ENCODE measurements around the gene LIG1. TPM values are rescaled to one million over a fixed set of nuclear protein-coding genes. Genes with fewer than 3 reads are reported as not detected.

Gene LIG1
- total RNA-seq, 4 donors from 2014 or later = 20.8 to 44.2 (median 32.9) TPM

DNA sequence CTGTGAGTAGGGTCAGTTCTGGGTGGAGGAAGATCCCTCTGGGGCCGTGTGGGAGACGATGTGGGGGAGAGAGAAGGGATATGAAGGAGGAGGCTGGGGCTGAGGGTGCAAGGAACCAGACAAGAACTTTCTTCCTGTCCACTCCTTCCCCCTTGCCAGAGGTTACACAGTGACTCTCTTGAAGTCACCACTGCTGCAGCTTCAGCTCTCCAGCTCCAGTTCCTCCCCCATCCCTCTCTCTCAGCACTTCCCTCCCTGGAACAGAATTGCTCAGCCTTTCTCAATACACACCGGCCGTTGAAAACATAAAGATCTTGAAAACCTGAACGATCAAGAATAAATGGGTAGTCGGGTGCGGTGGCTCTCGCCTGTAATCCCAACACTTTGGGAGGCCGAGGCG is 5.4 kb upstream of the LIG1 start:
- WGBS, 2 donors = 92 to 95% methylated on average over 10 of the region's 10 CpGs
- intact Hi-C loops (cut with DNase I; ENCODE audit: low total_unique reads) = no loop called here

DNA sequence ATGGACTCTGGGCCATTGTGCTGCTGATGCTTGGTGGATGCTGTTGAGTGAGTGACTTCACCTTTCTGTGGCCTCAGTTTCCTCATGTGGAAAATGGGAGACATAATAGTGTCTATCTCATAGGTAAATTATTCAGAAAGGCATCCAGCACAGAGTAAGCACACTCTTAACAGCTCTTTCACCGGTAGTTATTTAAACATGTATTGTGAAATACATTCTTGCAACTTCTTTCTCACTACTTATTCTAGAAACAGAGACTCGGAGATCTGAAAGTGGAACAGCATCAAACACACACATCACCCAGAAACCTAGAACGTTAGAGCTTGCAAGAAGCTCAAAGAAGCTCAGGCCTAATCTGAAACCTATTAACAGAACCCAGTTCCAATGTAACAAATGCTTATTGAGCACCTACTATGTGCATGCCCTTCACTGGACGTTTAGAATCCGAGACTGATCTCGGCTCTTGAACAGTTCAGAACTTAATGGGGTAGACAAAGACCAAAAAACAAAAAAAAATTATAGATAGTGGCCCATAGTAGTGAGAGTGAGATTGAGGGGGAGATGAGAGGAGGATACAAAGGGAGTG is 4.4 kb upstream of the LIG1 start:
- intact Hi-C loops (cut with DNase I; ENCODE audit: low total_unique reads) = no loop called here
- DNase-seq (ENCODE audit: low spot score in 2 of 2) = no peak
- WGBS, 2 donors = 76 to 84% methylated on average over 6 of the region's 6 CpGs
- no peak overlapping the region for H3K4me3 ChIP-seq (ENCODE audit: low read depth, poor library complexity, severe bottlenecking)
- no peak for TF ChIP-seq POLR2A (IDR thresholded peaks at IDR 0.05)

More for the DNA sequence above, 5.4 kb upstream of the LIG1 start:
- TF ChIP-seq, protein P1, sequence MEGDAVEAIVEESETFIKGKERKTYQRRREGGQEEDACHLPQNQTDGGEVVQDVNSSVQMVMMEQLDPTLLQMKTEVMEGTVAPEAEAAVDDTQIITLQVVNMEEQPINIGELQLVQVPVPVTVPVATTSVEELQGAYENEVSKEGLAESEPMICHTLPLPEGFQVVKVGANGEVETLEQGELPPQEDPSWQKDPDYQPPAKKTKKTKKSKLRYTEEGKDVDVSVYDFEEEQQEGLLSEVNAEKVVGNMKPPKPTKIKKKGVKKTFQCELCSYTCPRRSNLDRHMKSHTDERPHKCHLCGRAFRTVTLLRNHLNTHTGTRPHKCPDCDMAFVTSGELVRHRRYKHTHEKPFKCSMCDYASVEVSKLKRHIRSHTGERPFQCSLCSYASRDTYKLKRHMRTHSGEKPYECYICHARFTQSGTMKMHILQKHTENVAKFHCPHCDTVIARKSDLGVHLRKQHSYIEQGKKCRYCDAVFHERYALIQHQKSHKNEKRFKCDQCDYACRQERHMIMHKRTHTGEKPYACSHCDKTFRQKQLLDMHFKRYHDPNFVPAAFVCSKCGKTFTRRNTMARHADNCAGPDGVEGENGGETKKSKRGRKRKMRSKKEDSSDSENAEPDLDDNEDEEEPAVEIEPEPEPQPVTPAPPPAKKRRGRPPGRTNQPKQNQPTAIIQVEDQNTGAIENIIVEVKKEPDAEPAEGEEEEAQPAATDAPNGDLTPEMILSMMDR (IDR thresholded peaks at IDR 0.05) = no peak
- TF ChIP-seq POLR2A (IDR thresholded peaks at IDR 0.05) = no peak
- H3K4me3 ChIP-seq (ENCODE audit: low read depth, poor library complexity, severe bottlenecking) = no peak overlapping the region
- no peak for DNase-seq (ENCODE audit: low spot score in 2 of 2)

DNA sequence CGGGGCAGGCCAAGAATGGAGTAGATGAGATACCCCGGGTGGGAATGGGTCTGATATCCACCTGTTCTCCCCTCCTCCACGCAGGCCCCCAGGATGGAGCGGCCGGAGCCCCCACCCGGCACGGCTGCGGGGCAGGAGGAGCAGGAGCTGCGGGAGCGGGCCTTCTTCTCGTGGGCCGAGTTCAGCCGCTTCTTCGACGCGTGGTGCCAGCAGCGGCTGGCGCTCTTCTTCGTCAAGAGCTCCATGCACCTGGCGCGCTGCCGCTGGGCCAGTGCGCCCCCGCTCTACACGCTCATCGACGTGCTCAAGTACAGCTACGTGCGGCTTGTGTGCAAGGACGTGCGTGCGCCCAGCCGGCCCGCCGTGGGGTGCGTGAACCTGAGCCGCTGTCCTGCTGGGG is 1.6 kb upstream of the LIG1 start:
- no peak for DNase-seq (ENCODE audit: low spot score in 2 of 2)
- intact Hi-C loops (cut with DNase I; ENCODE audit: low total_unique reads) = no loop called here
- TF ChIP-seq, protein P1 (IDR thresholded peaks at IDR 0.05) = no peak
- no peak for TF ChIP-seq POLR2A (IDR thresholded peaks at IDR 0.05)
- WGBS, 2 donors = 88 to 95% methylated on average over 30 to 37 of the region's 37 CpGs
- H3K4me3 ChIP-seq (ENCODE audit: low read depth, poor library complexity, severe bottlenecking) = no peak overlapping the region

DNA sequence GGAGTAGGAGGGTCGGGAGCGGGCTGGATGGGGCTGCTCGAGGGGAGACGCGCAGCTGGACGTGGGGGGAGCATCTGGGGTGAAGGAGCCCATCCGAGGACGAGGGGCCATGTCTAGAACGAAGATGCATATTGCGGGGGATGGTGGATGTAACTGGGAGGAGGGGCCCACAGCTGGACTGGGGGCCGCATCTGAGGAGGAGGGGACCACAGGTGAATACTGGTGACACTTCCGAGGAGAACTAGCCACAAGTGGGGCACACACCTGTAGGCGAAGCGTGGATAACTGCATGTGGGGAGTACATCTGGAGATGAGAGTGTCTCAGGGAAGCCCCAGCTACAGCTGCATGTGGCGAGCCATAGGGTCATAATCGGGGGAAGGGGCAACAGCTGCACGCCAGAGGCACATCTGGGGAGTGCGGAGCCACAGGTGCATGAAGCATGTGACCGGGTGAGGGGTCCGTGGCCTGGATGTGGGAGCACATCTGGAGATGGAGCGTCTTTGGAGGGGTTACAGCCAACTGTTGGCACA is 738 bp upstream of the LIG1 start:
- H3K4me3 ChIP-seq (ENCODE audit: low read depth, poor library complexity, severe bottlenecking) = peak overlapping the region; percentile 86
- no peak for TF ChIP-seq POLR2A (IDR thresholded peaks at IDR 0.05)
- TF ChIP-seq, protein P1 (IDR thresholded peaks at IDR 0.05) = no peak
- WGBS, 2 donors = 1 to 5% methylated on average over 21 of the region's 21 CpGs
- intact Hi-C loops (cut with DNase I; ENCODE audit: low total_unique reads) = no loop called here
- no peak for DNase-seq (ENCODE audit: low spot score in 2 of 2)

DNA sequence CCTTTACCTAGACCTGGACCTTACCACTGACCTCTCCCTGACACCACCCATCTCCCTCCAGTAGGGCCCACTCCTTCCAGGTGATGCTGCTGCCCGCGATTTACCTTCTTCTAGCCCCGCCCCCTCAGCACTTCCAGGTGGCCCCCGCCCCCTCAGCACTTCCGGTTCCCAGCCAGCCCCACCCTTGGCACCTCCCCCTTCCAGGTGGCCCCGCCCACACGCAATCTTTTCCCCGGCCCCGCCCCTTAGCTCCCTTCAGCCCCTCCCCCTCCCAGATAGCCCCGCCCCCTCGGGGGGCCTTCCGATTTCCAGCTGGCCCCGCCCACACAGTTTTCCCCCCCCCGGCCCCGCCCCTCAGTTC is 586 bp downstream of the LIG1 start:
- DNase-seq (ENCODE audit: low spot score in 2 of 2) = peak; percentile 65 to 94
- no peak for TF ChIP-seq POLR2A (IDR thresholded peaks at IDR 0.05)
- TF ChIP-seq, protein P1 (IDR thresholded peaks at IDR 0.05) = no peak
- WGBS, 2 donors = 1 to 6% methylated on average over 13 to 14 of the region's 15 CpGs
- intact Hi-C loops (cut with DNase I; ENCODE audit: low total_unique reads) = no loop called here
- H3K4me3 ChIP-seq (ENCODE audit: low read depth, poor library complexity, severe bottlenecking) = no peak overlapping the region

DNA sequence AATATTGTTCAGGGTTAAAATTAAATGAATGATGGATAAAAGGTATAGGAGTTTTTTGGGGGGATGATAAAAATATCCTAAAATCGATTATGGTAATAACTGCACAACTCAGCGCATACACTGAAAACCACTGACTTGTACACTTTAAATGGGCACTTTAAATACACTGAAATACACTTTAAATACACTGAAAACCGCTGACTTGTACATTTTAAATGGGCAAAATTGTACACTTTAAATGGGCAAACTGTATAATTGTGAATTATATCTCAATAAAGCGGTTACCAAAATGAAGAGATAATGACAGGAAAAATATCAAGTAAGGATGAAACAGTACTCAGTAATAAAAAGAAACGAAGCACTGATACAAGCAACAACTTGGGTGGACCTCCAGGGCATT is 1.5 kb downstream of the LIG1 start:
- 72 to 78% methylated on average over 5 of the region's 5 CpGs for WGBS, 2 donors
- TF ChIP-seq, protein P1 (IDR thresholded peaks at IDR 0.05) = no peak
- no peak for TF ChIP-seq POLR2A (IDR thresholded peaks at IDR 0.05)
- intact Hi-C loops (cut with DNase I; ENCODE audit: low total_unique reads) = no loop called here
- H3K4me3 ChIP-seq (ENCODE audit: low read depth, poor library complexity, severe bottlenecking) = no peak overlapping the region
- DNase-seq (ENCODE audit: low spot score in 2 of 2) = no peak
